Esophagus muscularis mucosa (tissue), 4 donors: ENCODE data around the gene RBM17. TPM values are rescaled to one million over a fixed set of nuclear protein-coding genes. Genes with fewer than 3 reads are reported as not detected.
"Not testable (repeated sequence)": the region's sequence is repeated elsewhere in the genome, so short reads cannot be mapped to it uniquely, and the experiment has no call there.

Experiments used
- DNase-seq: peaks from one replicate; pipeline ENCODE4 v3.0.0-alpha.2; 2017; ENCODE audit errors: extremely low spot score
- H3K27ac ChIP-seq, 4 donors: fragments of 200-600 bp; sonication (generic); replicated peaks in 1 of 4; 1 replicate in 3 of 4; 2 replicates in 1 of 4; pipeline ENCODE4 v1.5.1; 2016 to 2019; ENCODE audit warnings: mild to moderate bottlenecking in 1 of 4
- H3K27me3 ChIP-seq, 4 donors: fragments of 200-600 bp; sonication (generic); one replicate each; pipeline versions ENCODE4 v1.5.1 to v1.6.0; 2016 to 2019
- H3K36me3 ChIP-seq, 4 donors: fragments of 200-600 bp; sonication (generic); one replicate each; pipeline ENCODE4 v1.5.1; 2016 to 2019
- H3K4me1 ChIP-seq, 4 donors: fragments of 200-600 bp; sonication (generic); one replicate each; pipeline ENCODE4 v1.5.1; 2016 to 2019
- H3K4me3 ChIP-seq, 4 donors: fragments of 200-600 bp; sonication (generic); 1 replicate in 2 of 4; 2 replicates in 2 of 4; pipeline ENCODE4 v1.5.1; 2016 to 2019; ENCODE audit warnings: mild to moderate bottlenecking in 4 of 4, moderate library complexity in 1 of 4
- H3K9me3 ChIP-seq, 4 donors: fragments of 200-600 bp; sonication (generic); 1 replicate in 3 of 4; 2 replicates in 1 of 4; pipeline ENCODE4 v1.5.1; 2016 to 2019
- EP300 ChIP-seq: sonication (generic); formaldehyde crosslinking; IDR thresholded peaks from one replicate; pipeline ENCODE4 v1.6.1; 2017; ENCODE audit warnings: antibody characterized with exemption
- POLR2A ChIP-seq: fragments of 450-650 bp; IDR thresholded peaks from one replicate; pipeline ENCODE4 v1.6.1; 2017; ENCODE audit warnings: antibody characterized with exemption, moderate library complexity, mild to moderate bottlenecking, low read depth
- POLR2AphosphoS5 ChIP-seq, 2 donors: sonication (generic); formaldehyde crosslinking; IDR thresholded peaks; one replicate each; pipeline ENCODE4 v1.6.1; 2017; ENCODE audit warnings: antibody characterized with exemption in 2 of 2
- WGBS: methylation state at CpG from one replicate; pipeline ENCODE4 v1.1.5; 2018; 5-methylcytosine and 5-hydroxymethylcytosine counted together
- intact Hi-C: fragments of 100-400 bp; cut with DNase I; formaldehyde crosslinking; loops from one replicate; pipeline ENCODE4 v1.15.1; 2023
- small RNA-seq, 3 donors: library from RNA; depleted of rRNA; stranded (forward); fragments of <200 nt; gene quantifications; one replicate each; pipeline ENCODE3, GENCODE V24; 2016
- total RNA-seq, 4 donors: library from RNA; depleted of rRNA; stranded (reverse); fragments of >200 nt; gene quantifications; one replicate each; pipeline versions ENCODE4 v1.1.0 to v1.2.1, GENCODE V29; 2016
- TF ChIP-seq, protein P1 (sequence below), 3 experiments: fragments of 200-600 bp in 2 of 3; fragments of 450-650 bp in 1 of 3; sonication (generic) in 2 of 3; IDR thresholded peaks; one replicate each; pipeline ENCODE4 v1.5.1; 2017 to 2019; ENCODE audit warnings: antibody characterized with exemption in 3 of 3, mild to moderate bottlenecking in 2 of 3, moderate library complexity in 1 of 3

The RBM17 gene
- total RNA-seq, 4 donors from 2014 or later, result 48.5 to 72.9 (median 59.5) TPM

- no peaks in the 10 kb centered on the region for H3K27me3 ChIP-seq
- intact Hi-C loops, result no loop called here
- H3K4me3 ChIP-seq, result peak overlapping the region in 3 of 4 donors; percentile 74 to 84 (median 82)
- H3K27ac ChIP-seq, result peak overlapping the region; percentile 92 to 97 (median 95)
- 42% methylated on average over 6 of the region's 6 CpGs for WGBS
- TF ChIP-seq POLR2AphosphoS5 (IDR thresholded peaks at IDR 0.05), result no peak
- TF ChIP-seq, protein P1, sequence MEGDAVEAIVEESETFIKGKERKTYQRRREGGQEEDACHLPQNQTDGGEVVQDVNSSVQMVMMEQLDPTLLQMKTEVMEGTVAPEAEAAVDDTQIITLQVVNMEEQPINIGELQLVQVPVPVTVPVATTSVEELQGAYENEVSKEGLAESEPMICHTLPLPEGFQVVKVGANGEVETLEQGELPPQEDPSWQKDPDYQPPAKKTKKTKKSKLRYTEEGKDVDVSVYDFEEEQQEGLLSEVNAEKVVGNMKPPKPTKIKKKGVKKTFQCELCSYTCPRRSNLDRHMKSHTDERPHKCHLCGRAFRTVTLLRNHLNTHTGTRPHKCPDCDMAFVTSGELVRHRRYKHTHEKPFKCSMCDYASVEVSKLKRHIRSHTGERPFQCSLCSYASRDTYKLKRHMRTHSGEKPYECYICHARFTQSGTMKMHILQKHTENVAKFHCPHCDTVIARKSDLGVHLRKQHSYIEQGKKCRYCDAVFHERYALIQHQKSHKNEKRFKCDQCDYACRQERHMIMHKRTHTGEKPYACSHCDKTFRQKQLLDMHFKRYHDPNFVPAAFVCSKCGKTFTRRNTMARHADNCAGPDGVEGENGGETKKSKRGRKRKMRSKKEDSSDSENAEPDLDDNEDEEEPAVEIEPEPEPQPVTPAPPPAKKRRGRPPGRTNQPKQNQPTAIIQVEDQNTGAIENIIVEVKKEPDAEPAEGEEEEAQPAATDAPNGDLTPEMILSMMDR (IDR thresholded peaks at IDR 0.05), result no peak
- TF ChIP-seq EP300, result no peak
- TF ChIP-seq POLR2A, result no peak
- peaks cover 44 to 79% (median 64%) of the 10 kb centered on the region in 4 donors for H3K4me1 ChIP-seq
- peaks cover 0 to 14% (median 7%) of the 10 kb centered on the region in 4 donors for H3K36me3 ChIP-seq
- DNase-seq, result no peak
- H3K9me3 ChIP-seq, result no peaks in the 10 kb centered on the region
These were observed 76.4 kb downstream of the RBM17 start for GRCh38 chr10:6165221-6165725.

- intact Hi-C loops, H3K4me3 ChIP-seq, DNase-seq, H3K27me3 ChIP-seq, H3K9me3 ChIP-seq: not testable (repeated sequence)
- WGBS, result 92% methylated on average over 15 of the region's 15 CpGs
- H3K4me1 ChIP-seq, result peaks cover 50 to 85% (median 70%) of the 10 kb centered on the region in 4 donors
- H3K27ac ChIP-seq, result peak overlapping the region in 2 of 4 donors; percentile 95
- H3K36me3 ChIP-seq, result peaks cover 0 to 14% (median 7%) of the 10 kb centered on the region in 4 donors
These were observed 77.1 kb downstream of the RBM17 start for GRCh38 chr10:6165933-6166332.

Small RNA genes within 50 kb of the gene (small RNA-seq; reads per million reads assigned to genes)
- gene MIR3155A, result 0 reads per million in 3 donors

Other genes with a start within 250 kb of the RBM17 start
- gene ANKRD16, start 199.1 kb upstream of the RBM17 start, total RNA-seq, result 1 to 10 TPM; 5.1 to 9.0 (median 5.9) TPM
- 10 to 100 TPM; 90.3 to 93.0 (median 92.3) TPM for gene FBH1, start 198.8 kb upstream of the RBM17 start, total RNA-seq
- 10 to 100 TPM; 19.5 to 30.1 (median 24.2) TPM for gene IL15RA, start 111.5 kb upstream of the RBM17 start, total RNA-seq
- 10 to 100 TPM in 1 of 4 donors, 1 to 10 TPM in 1, under 1 TPM in 2; 0.39 to 17.4 (median 1.1) TPM for gene IL2RA, start 26.7 kb upstream of the RBM17 start, total RNA-seq
- gene PFKFB3, start 113.9 kb downstream of the RBM17 start, total RNA-seq, result 10 to 100 TPM; 22.4 to 49.1 (median 37.9) TPM